ENCODE measurements around the gene CGB1. TPM values are rescaled to one million over a fixed set of nuclear protein-coding genes. Genes with fewer than 3 reads are reported as not detected.
"Not testable (repeated sequence)": the region's sequence is repeated elsewhere in the genome, so short reads cannot be mapped to it uniquely, and the experiment has no call there.

The CGB1 gene
- not detected in 2 replicates for total RNA-seq (2014; rRNA removed; shearing (Covaris generic); ENCODE audit: low replicate concordance)

DNA sequence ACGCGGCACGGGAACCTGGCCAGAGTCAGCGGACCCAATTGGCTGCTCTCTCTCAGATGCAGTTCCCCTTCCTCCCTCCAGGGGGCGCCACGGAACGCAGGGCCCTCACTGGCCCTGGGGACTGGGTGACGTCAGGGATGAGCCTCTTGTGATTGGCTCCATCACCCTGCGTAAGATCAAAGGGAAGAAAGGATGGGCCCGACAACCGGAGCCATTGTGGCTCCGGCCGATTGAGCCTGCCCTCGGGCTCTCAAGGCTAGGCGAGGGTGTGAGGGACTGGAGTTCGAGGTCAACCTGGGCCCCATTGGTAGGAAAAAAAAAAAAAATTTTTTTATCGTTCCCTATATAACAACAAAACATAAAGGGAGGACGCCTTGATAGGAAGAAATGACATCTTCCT lies at the start of gene CGB1:
Gene CGB1 (minus strand): TSS at position 81 of the 400 bp plus-strand sequence. CDS start 184 bp downstream, outside the sequence.
- H3K9me3 ChIP-seq, H3K4me3 ChIP-seq, H3K27me3 ChIP-seq, H3K36me3 ChIP-seq: not testable (repeated sequence)
- peak; percentile 48 for DNase-seq

DNA sequence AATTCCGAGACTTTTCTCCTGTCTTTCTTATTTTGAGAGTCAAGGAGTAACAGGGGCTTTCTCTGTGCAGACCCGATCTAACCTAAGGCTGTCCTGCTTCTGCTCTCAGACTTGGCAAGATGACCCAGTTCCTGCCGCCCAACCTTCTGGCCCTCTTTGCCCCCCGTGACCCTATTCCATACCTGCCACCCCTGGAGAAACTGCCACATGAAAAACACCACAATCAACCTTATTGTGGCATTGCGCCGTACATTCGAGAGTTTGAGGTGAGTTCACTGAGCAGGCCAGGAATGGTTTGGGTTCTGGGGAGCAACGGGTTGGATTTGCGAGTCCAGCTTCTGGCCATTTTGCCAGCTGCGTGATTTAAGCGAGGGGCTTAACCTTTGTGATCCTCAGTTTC lies 49.6 kb upstream of the CGB1 start:
- DNase-seq, result no peak
- Histone ChIP-seq H3K4me3 (peak overlapping the region; percentile 99), H3K9me3 (no peaks in the 10 kb centered on the region), H3K36me3 (peaks cover 58% of the 10 kb centered on the region), H3K27me3 (no peaks in the 10 kb centered on the region)

DNA sequence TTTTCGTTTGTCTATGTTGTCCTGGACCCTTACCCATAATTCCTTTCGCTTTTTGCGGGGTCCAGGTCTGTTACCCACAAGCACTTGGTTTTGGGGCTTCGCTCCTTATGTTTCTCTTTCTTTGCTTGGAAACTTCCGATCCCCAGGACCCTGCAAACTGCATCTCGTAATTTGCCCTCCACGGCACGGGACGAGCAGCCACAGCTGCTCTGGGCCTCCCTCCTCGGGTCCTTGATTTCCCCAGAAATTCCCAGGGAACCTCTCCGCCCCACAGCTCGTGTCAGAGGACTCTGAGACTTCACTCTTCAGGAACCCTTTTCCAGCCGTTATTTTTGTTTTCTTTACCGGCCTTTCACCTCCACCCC lies 49.2 kb upstream of the CGB1 start:
- no peaks in the 10 kb centered on the region for H3K27me3 ChIP-seq
- H3K4me3 ChIP-seq, result peak overlapping the region; percentile 99
- no peak for DNase-seq
- peaks cover 53% of the 10 kb centered on the region for H3K36me3 ChIP-seq
- H3K9me3 ChIP-seq, result no peaks in the 10 kb centered on the region

DNA sequence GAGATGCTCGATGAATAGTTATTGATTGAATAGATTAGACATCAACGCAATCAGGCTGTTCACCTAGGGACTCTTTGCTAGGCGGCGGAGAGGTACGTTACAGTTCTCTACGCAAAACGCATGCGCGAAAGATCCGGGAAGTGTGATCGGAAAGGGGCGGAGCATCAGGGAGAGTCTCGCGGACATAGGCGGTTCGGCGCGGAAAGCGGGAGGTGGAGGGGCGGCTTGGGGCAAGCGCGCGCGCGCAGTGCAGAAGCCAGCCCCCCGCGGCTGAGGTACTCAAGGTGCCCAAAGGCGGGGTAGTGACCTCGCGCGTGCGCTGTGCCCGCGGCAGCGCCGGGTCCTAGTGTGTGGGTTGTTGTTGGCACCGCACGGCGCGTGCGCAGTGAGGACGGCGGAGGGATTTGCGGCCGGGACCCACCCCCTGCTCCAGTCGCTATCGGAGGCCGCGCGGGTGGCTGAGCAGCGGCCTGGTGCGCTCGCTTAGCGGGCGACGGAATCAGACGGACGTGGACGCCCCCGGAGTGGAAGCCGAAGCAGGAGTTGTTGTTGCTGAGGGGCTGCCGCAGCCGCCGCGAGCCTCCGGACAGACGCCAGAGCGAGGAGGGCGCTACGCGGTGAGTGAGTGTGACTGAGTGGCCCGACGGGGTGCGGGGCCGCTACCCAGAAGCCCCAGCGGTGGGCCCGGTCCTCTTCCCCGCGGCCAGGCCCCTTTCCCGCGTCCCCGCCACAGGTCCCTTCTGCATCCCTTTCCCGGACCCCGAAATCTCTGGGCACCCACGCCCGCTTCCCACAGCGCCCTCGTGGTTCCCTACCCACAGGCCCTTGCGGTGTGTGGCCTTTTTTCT lies 48.5 kb upstream of the CGB1 start, which contains the start of gene SNRNP70:
Gene SNRNP70 (plus strand): TSS at position 432 of the 848 bp plus-strand sequence. CDS start 964 bp downstream, outside the sequence.
- H3K9me3 ChIP-seq, result no peaks in the 10 kb centered on the region
- DNase-seq, result peak; percentile 99
- H3K4me3 ChIP-seq, result peak within 1 kb of the TSS; percentile 99
- H3K27me3 ChIP-seq, result no peaks in the 10 kb centered on the region
- peaks cover 47% of the 10 kb centered on the region for H3K36me3 ChIP-seq

DNA sequence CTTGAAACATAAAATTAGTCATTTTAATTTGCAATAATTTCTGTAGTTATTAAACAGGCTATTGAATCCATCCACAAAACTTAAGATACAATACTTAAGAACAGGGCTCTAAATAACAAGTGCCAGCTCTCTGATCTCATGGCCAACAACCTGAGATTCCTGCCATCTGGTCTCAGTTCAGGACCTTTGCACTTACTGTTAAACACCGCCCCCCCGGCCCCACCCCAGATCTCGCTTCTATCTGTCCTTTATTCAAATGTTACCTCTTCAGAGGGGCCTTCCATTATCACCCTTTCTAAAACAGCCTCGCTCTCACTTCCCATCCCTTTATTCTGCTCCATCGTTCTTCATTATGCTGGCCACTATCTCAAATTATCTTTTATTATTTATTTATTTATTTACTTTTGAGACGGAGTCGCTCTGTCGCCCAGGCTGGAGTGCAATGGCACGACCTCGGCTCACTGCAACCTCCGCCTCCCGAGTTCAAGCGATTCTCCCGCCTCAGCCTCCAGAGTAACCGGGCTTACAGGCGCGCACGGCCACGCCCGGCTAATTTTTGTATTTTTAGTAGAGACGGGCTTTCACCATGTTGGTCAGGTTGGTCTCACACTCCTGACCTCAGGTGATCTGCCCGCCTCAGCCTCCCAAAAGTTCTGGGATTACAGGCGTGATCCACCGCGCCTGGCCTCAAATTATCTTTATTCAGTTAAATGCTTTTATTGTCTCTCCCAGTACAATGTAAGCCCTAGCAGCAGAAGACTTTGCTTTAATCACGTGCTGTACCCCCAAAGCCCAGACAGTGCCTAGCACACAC lies 47.7 kb upstream of the CGB1 start:
- Histone ChIP-seq H3K4me3 (peak overlapping the region; percentile 99), H3K27me3 (no peaks in the 10 kb centered on the region), H3K9me3 (no peaks in the 10 kb centered on the region), H3K36me3 (peaks cover 41% of the 10 kb centered on the region)
- no peak for DNase-seq

DNA sequence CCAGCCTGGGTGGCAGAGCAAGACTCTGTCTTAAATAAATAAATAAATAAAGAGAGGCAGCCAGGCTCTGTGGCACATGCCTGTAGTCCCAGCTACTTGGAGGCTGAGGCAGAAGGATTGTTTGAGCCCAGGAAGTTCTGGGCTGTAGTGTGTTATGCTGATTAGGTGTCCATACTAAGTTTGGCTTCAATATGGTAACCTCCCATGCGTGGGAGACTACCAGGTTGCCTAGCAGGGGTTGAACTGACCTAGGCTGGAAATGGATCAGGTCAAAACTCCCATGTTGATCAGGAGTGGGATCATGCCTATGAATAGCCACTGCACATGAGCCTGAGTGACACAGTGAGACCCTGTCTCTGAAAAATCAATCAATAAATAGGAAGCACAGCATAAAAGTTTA lies 44.6 kb upstream of the CGB1 start:
- Histone ChIP-seq H3K36me3 (peaks cover 9% of the 10 kb centered on the region), H3K9me3 (no peaks in the 10 kb centered on the region), H3K4me3 (no peak overlapping the region), H3K27me3 (no peaks in the 10 kb centered on the region)
- DNase-seq, result no peak

DNA sequence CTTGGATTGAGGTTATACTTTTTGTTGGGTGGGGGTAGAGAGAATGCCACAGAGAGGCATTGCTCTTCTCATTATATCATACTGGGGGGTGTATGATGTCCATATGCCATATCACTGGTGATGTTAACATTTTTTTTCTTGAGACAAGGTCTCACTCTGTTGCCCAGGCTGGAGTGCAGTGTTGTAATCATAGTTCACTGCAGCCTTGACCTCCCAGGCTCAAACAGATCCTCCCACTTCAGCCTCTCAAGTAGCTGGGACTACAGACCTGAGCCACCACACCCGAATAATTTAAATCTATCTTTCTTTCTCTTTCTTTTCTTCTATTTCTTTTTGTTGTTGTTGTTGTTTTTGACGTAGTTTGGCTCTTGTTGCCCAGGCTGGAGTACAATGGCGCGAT lies 43.7 kb upstream of the CGB1 start:
- Histone ChIP-seq H3K4me3 (no peak overlapping the region), H3K9me3 (no peaks in the 10 kb centered on the region), H3K27me3 (no peaks in the 10 kb centered on the region), H3K36me3 (peaks cover under 1% of the 10 kb centered on the region)
- no peak for DNase-seq

DNA sequence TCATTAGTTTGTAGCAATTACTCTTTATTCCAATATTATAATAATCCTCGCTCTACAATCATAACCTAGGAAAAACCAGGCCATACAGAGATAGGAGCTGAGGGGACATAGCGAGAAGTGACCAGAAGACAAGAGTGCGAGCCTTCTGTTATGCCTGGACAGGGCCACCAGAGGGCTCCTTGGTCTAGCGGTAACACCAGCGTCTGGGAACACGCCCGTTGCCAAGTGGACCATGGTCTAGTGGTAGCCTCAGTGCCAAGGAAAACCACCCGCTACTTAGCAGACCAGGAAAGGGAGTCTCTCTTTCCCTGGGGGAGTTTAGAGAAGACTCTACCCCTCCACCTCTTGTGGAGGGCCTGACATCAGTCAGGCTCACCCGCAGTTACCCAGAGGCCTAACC lies 38.2 kb upstream of the CGB1 start:
- not testable (repeated sequence) for H3K36me3 ChIP-seq, H3K9me3 ChIP-seq, H3K4me3 ChIP-seq
- DNase-seq, result peak; percentile 80
- peaks cover 18% of the 10 kb centered on the region for H3K27me3 ChIP-seq

DNA sequence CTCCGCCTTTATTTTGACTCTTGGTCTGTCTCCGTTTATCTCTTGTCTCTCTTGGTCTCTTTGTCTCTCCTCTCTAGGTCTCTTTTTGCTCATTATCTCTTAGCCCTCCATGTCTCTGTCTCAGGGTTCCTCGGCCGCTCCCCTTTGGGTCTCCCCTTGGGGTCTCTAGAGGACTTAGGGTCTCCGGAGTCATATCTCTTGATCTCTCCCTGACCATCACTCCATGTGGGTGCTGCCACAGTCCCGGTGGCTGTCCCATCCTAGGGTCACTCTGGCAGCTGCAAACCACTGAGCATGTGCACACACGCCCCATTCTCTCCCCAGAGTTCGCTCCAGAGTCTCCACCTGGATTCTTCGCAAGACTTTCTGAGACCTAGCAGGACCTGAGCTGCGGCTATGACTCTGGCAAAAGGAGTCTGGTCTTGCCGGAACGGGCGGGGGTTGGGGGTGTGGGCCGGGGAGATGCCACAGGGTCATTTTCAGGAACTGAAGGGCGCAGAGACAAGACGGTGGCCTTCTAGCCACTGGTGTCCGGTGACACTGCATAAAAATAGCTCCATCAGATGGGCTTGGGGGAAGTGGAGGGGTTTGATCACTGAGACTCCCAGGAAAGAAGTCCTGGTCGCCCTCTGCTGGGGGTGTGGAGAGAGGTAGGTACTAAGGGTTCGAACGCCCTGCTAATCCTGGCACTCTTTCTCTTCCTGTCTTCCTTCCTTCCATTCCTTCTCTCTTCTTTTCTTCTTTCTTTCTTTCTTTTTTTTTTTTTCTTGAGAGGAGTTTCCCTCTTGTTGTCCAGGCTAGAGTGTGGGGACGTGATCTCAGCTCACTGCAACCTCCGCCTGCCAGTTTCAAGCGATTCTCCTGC lies 37.1 kb upstream of the CGB1 start:
- no peaks in the 10 kb centered on the region for H3K36me3 ChIP-seq
- H3K9me3 ChIP-seq, result no peaks in the 10 kb centered on the region
- no peak overlapping the region for H3K4me3 ChIP-seq
- DNase-seq, result peak; percentile 38
- H3K27me3 ChIP-seq, result peaks cover 21% of the 10 kb centered on the region

DNA sequence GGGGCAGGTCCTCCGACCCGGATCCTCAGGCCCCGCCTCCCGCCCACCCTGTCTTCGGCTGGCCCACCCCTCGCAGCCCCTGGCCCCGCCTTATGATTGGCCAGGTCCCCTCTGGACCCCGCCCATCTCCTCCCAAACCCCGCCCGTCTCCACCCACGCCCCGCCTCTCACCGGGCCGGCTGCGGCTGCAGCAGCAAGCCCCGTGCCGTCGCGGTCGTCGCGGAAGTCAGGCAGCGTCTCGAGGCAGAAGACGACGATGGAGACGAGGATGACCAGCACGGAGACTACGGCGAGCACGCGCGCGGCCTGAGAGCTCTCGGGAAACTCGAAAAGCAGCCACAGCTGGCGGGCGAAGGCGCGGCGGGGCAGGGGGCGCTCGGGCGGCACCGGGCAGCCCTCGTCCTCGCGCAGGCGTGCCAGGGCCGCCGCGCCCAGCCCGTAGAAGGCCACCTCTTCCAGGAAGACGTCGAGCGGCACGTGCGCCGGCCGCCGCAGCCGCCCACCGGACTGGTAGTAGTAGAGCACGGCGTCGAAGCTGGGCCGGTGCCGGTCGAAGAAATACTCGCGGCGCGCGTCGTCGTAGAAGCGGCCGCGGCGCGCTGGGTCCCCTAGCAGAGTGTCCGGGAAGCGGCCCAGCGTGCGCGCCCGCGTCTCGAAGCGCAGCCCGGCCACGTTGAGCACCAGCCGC lies 35.3 kb upstream of the CGB1 start:
- peaks cover 33% of the 10 kb centered on the region for H3K27me3 ChIP-seq
- peak; percentile 28 for DNase-seq
- no peak overlapping the region for H3K4me3 ChIP-seq
- no peaks in the 10 kb centered on the region for H3K36me3 ChIP-seq
- H3K9me3 ChIP-seq, result no peaks in the 10 kb centered on the region

DNA sequence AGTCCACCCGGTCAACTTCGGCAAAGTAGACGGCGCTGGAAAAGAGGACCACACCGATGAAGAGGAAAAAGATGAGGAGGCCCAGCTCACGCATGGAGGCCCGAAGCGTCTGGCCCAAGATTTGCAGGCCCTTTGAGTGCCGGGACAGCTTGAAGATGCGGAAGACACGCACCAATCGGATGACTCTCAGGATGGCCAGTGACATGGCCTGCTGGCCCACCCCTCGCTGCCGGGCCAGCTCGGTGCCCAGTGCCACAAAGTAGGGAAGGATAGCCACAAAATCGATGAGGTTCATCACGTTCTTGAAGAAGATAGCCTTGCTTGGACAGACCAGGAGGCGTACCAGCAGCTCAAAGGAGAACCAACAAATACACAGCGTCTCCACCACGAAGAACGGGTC lies 33.7 kb upstream of the CGB1 start:
- Histone ChIP-seq H3K4me3 (no peak overlapping the region), H3K9me3 (no peaks in the 10 kb centered on the region), H3K27me3 (peaks cover 38% of the 10 kb centered on the region), H3K36me3 (no peaks in the 10 kb centered on the region)
- DNase-seq, result no peak

DNA sequence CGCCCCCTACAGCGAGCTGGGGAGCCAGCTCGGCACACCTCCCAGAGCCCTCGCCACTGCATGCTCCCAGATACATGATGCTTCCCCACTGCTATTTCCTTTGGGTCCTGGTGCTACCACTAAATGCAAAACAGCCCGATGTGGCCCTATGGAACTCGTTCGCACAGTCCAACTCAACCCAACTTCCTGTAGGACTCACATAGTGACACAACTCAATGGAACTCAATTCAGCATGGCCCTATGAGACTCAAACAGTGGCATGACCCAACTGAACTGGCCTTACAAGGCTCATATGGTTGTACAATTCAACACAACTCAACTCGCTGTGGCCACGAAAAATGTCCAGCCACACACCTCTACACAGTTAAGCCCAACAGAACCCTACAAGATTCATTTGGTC lies 32.3 kb upstream of the CGB1 start:
- H3K36me3 ChIP-seq, result no peaks in the 10 kb centered on the region
- H3K9me3 ChIP-seq, result no peaks in the 10 kb centered on the region
- H3K27me3 ChIP-seq, result peaks cover 38% of the 10 kb centered on the region
- no peak for DNase-seq
- H3K4me3 ChIP-seq, result no peak overlapping the region

DNA sequence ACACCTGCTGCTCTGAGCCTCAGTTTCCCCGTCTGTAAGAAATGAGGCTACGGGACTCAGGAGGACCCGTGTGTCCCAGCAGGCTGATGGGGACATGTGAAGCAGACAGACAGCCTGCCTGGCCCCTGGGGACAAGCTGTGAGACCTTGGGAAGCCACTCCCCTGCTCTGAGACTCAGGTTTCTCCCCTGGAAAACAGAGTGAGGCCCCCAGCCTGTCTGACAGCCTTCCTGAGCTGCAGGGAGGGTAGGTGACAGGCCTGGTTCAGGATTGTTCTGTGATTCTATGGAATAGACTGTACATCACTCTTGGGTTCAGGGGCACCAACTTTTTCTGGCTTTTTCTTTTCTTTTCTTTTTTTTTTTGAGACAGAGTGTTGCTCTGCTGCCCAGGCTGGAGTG lies 30.9 kb upstream of the CGB1 start:
- no peak for DNase-seq
- Histone ChIP-seq H3K9me3 (no peaks in the 10 kb centered on the region), H3K27me3 (peaks cover 26% of the 10 kb centered on the region), H3K4me3 (no peak overlapping the region), H3K36me3 (no peaks in the 10 kb centered on the region)

DNA sequence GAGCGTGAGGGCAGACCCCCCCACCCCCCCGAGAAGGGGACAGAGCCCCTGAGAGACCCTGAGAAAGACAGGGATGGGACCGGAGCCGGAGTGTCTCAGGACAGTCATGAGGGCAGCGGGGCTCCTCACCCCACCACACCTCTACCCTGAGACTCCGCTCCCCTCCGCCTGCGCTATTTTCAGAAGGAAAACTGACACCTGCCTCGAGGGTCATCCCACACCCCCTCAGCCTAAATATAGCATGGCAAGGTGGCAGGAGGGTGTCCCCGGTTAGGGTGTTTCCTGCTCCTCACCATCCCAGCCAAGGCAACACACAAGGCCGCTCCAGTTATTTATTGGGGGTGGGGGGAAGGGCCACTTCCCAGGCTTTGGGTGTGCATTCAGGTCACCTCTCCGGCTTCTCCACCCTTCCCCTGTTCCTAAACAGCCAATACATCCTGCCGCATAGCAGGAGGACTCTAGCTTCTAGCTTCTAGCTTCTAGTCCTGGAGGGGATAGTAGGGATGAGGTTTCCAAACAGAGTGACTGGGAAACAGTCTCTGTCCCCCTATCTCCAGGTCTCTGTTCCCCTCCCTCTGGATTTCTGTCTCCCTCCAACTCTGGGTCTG lies 29.3 kb upstream of the CGB1 start:
- no peak overlapping the region for H3K4me3 ChIP-seq
- H3K9me3 ChIP-seq, result no peaks in the 10 kb centered on the region
- no peaks in the 10 kb centered on the region for H3K36me3 ChIP-seq
- no peak for DNase-seq
- H3K27me3 ChIP-seq, result peaks cover 20% of the 10 kb centered on the region

DNA sequence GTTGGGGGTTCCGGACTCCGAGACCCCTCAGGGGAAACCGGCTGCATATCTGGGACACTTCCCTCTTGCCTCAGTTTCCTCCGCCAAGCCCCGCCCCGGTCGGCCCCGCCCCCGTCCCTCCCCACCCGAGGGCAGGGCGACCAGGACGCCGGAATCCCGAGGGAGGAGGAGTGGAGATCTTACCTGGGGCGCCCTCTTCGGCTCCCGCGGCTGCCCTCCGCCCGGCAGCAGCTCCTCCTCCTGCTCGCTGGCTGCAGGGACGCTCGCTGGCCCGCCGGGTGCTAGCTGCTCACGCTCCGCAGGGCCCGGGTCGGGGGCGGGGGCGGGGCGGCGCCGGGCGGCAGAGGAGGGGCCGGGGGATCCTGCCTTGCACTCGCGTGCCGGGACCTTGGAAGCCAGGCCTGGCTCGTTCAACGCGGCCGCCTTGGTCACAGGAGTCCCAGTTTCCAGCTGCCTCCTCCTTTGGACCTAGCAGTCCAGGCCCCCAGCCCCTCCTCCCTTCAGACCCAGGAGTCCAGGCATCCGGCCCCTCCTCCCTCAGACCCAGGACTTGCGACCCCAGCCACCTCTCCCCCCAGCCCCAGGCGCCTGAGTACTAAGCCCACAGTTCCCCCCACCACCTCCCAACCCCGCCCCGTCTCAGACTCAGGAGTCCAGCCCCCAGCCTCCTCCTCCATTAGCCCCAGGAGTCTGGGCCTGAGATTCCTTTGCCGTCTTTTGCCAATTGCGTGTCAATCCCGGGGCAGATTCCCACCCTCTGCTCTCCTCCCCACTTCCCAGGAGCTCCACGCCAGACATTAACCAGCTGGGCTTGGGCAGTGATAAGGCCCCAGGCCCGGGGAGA lies 28.3 kb upstream of the CGB1 start, which contains the start of gene NTF4:
Gene NTF4 (minus strand): TSS at position 51 of the 844 bp plus-strand sequence. CDS start 2,821 bp downstream, outside the sequence.
- no peak for DNase-seq
- Histone ChIP-seq H3K27me3 (peaks cover 20% of the 10 kb centered on the region), H3K4me3 (no peak within 1 kb of the TSS), H3K9me3 (no peaks in the 10 kb centered on the region), H3K36me3 (no peaks in the 10 kb centered on the region)

All from MG63 (cell line).